Activated T-cell treated with anti-CD3 and anti-CD28 coated beads for 48 hours (primary cell): ENCODE data around the gene FMR1.

Experiments used
- DNase-seq: peaks from one replicate; pipeline ENCODE4 v3.0.0-alpha.2; 2020; ENCODE audit warnings: low read depth

FMR1 gene

GRCh38 chrX:147916375-147916968 is 4.8 kb downstream of the FMR1 start:
- no peak for DNase-seq

GRCh38 chrX:147917700-147918695 is 6.3 kb downstream of the FMR1 start:
- peak; percentile 1 for DNase-seq

DNA sequence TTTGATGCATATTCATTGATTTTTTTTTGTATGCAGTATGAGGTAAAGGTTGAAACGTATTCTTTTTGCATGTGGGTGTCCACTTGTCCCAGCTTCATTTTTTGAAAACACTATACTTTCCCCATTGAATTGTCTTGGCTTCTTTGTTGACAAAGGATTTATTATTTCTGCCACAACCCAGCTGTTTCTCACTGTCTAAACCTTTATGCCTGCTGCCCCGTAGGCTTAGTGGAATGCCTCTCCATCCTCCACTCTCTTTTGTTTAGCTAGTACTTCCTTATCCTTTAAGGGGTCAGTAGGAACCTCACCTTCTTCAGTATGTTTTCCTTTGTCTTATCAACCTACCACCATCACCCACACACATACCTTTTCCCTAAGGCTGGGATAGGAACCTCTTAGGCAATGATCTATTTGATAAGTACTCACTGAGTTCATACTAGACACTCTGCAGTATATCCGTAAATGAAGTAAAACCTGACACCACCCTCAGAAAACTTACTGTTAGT is 8.5 kb downstream of the FMR1 start:
- no peak for DNase-seq

GRCh38 chrX:147923605-147924004 is 11.9 kb downstream of the FMR1 start:
- DNase-seq = no peak

DNA sequence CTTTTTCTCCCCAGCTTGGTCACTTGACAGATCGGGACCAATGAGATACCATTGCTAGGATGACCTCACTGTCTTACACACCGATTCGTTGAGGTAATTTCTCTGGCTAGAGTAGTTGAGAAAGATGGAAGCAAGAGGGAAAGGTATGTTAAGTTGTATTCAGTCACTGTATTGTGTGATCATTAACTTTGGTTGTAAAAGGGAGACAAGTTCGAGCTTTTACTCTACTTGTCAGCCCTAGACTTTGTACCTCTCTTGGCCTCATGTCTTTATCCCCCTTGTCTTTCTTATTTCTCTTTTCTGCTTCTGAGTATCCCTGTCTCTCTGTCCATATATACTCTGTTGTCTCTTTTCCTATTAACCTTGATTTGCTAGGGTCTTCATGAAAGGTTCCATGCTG is 15.5 kb downstream of the FMR1 start:
- no peak for DNase-seq

DNA sequence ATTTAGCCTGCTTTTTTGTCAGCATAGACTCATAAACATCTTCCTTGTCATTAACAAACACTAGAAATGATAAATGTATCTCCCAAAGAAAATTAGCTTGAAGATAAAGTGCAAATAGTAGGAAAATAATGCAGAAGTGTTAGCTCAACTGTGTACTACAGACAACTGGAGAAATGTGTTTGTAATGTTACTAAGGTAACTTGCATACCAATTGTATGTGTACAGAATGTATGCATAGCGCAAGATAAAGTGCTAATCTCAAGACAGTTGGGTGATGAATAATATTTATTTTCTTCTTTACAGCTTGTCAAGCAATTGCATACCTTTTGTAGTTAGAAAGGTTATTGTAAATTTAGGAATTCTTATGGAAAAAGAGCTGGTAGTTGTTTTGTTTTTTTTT is 22.1 kb downstream of the FMR1 start:
- DNase-seq = no peak

DNA sequence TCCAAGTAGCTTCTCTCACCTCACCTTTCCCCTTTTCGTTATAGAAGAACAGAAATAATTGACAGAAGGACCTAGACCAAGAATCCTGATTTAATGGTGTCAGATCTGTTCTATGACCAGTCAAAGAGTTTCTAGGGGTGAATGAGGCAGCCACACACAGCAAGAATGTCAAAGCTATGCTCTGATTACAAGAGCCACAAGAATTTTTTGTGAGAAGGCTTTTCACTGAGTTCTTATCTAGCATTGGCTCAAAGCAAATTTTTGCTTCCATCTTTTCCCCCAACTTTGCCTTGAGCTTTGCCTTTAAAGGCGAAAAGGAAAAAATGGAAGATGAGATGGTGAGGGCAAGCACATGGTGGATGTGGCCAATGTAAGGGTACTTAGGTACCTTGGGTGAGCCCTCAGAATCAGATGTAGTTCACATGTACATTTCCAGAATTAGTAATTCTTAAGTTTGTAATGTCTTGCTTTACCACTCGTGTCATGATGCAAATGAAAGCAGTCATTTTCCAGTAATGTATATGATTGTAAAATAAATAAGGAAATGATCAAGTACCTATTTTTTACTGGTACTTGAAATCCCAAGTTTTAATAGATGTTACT is 23.5 kb downstream of the FMR1 start:
- DNase-seq = no peak

- no peak for DNase-seq
These were observed 33.6 kb downstream of the FMR1 start for GRCh38 chrX:147945286-147945685.

DNA sequence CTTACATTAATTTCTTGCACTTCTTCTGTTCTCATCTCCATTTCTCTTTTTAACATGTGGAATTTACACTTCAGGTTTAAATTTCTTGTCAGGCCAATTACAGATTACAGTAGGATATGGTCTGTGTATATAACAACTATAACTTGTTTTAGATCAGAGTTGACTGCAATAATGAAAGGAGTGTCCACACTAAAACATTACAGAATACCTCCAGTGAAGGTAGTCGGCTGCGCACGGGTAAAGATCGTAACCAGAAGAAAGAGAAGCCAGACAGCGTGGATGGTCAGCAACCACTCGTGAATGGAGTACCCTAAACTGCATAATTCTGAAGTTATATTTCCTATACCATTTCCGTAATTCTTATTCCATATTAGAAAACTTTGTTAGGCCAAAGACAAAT is 36.8 kb downstream of the FMR1 start:
- DNase-seq = no peak

DNA sequence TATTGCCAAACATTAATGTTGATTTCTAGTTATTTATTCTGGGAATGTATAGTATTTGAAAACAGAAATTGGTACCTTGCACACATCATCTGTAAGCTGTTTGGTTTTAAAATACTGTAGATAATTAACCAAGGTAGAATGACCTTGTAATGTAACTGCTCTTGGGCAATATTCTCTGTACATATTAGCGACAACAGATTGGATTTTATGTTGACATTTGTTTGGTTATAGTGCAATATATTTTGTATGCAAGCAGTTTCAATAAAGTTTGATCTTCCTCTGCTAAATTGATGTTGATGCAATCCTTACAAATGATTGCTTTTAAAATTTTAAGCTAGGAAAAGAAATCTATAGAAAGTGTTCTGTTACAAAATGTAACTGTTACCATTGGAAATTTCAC is 38.6 kb downstream of the FMR1 start:
- no peak for DNase-seq

- no peak for DNase-seq
These were observed 42.3 kb downstream of the FMR1 start for GRCh38 chrX:147953976-147954375.

GRCh38 chrX:147957291-147957690 is 45.6 kb downstream of the FMR1 start:
- DNase-seq = no peak

GRCh38 chrX:147958291-147958690 is 46.6 kb downstream of the FMR1 start:
- DNase-seq = no peak

DNA sequence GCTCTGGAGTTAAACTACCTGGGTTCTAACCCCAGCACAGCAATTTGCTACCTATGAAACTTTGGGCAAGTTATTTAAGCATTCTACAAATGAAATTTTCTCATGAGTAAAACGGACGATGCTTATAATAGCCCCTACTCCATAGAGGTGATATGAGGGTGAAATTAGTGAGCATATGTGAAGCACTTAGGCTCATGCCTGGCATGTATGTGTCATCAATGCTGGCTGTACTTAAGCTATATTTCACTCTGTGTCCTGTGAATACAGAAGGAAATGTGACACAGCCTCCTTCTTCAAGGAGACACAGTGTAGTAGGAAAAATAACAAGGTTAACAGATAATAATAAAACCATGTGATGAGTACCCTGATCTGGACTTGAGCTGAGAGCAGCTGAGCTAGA is 49.0 kb downstream of the FMR1 start:
- DNase-seq = no peak

DNA sequence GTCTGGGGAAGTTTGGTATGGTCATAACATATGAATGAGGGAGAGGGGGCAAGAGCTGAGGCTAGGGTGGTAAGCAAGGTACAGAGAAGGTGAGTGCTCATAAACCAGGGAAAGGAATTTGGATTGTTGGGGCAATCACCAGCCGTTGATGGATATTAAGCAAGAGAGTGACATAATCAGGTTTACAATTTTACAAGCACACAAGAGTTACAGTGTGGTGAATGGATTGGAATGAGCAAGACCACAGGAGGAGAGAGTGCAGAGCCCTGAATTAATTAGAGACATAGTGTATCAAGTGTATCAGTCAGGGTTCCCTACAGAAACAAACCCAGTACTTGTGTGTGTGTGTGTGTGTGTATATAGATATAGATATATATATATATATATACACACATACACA is 50.8 kb downstream of the FMR1 start:
- no peak for DNase-seq

DNA sequence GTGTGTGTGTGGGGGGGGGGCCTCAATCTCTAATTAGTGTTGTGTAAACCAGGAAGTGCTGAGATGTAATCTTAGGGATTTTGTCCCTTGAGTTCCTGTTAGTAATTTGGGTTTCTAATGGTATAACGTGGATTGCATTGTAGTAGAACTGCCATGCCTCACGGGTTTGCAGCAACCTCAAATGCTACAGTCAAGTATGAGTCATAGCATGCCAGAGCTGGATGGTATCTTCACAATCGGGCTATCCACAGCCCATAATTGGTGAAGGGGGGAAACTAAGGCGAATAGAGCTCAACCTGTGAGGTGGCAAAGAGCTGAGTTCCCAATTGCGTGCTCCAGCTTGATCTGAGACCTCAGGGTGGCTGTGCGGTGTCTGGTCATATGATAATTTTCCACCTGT is 67.2 kb downstream of the FMR1 start:
- no peak for DNase-seq

GRCh38 chrX:147981038-147981752 is 69.5 kb downstream of the FMR1 start, which contains the start of gene FMR1NB:
Gene FMR1NB (plus strand): TSS chrX:147981337. CDS start chrX:147981403, 66 bp downstream.
- no peak for DNase-seq
